Transverse colon (tissue), 4 donors: Measurements from ENCODE around the gene FAU. TPM values are rescaled to one million over a fixed set of nuclear protein-coding genes. Genes with fewer than 3 reads are reported as not detected.

Experiments
- DNase-seq: peaks from one replicate; pipeline ENCODE4 v3.0.0-alpha.2; 2019
- H3K27ac ChIP-seq, 4 donors: fragments of 200-600 bp; sonication (generic); 2 replicates each; pipeline ENCODE4 v1.5.1; 2016 to 2018; ENCODE audit warnings: inconsistent platforms in 4 of 4
- H3K27me3 ChIP-seq: fragments of 200-600 bp; sonication (generic); 2 replicates; pipeline ENCODE4 v1.5.1; 2017; ENCODE audit warnings: inconsistent platforms
- H3K36me3 ChIP-seq, 4 donors: fragments of 200-600 bp; sonication (generic); 2 replicates each; pipeline ENCODE4 v1.5.1; 2017 to 2019; ENCODE audit warnings: inconsistent platforms in 4 of 4
- H3K4me1 ChIP-seq, 4 donors: fragments of 200-600 bp; sonication (generic); 2 replicates each; pipeline ENCODE4 v1.5.1; 2017 to 2020; ENCODE audit warnings: inconsistent platforms in 4 of 4
- H3K4me3 ChIP-seq, 4 donors: fragments of 200-600 bp; sonication (generic); 1 replicate in 1 of 4; 2 replicates in 3 of 4; pipeline versions ENCODE4 v1.5.1 to v1.6.1; 2017 to 2019; ENCODE audit warnings: inconsistent platforms in 4 of 4
- H3K9me3 ChIP-seq, 2 donors: fragments of 200-600 bp; sonication (generic); 2 replicates each; pipeline ENCODE4 v1.5.1; 2017 to 2019; ENCODE audit warnings: inconsistent platforms in 2 of 2
- EP300 ChIP-seq: sonication (generic); formaldehyde crosslinking; IDR thresholded peaks from one replicate; pipeline ENCODE4 v1.6.1; 2017; ENCODE audit warnings: antibody characterized with exemption, low read depth
- POLR2A ChIP-seq: fragments of 450-650 bp; IDR thresholded peaks from one replicate; pipeline ENCODE4 v1.6.1; 2016; ENCODE audit warnings: antibody characterized with exemption, mild to moderate bottlenecking, moderate library complexity
- POLR2AphosphoS5 ChIP-seq, 3 donors: sonication (generic); formaldehyde crosslinking; IDR thresholded peaks; one replicate each; pipeline ENCODE4 v1.6.1; 2016; ENCODE audit warnings: antibody characterized with exemption in 3 of 3
- WGBS, 2 donors: methylation state at CpG; one replicate each; pipeline ENCODE4 v1.1.5; 2018; ENCODE audit warnings: low coverage in 1 of 2; 5-methylcytosine and 5-hydroxymethylcytosine counted together
- in situ Hi-C, 4 donors: fragments of 200-750 bp; cut with MboI; loops; one replicate each; pipeline versions ENCODE4 v1.15.0 to v1.15.1; 2017; ENCODE audit warnings: low sequenced_read_pairs in 3 of 4, low pct_ligation_motif_present in 1 of 4, low pct_unique_long_range_greater_than_20kb in 1 of 4
- intact Hi-C: fragments of 100-400 bp; cut with DNase I; formaldehyde crosslinking; loops from one replicate; pipeline ENCODE4 v1.15.1; 2023; ENCODE audit warnings: low total_unique reads
- total RNA-seq, 4 donors: library from RNA; depleted of rRNA; stranded (reverse); fragments of >200 nt; gene quantifications; one replicate each; pipeline ENCODE4 v1.1.0, GENCODE V29; 2016
- TF ChIP-seq, protein P1 (sequence below), 5 experiments: fragments of 200-600 bp in 3 of 5; fragments of 450-650 bp in 2 of 5; sonication (generic) in 3 of 5; IDR thresholded peaks; 1 replicate in 2 of 5; 2 replicates in 3 of 5; pipeline ENCODE4 v1.5.1; 2016 to 2017; ENCODE audit warnings: antibody characterized with exemption in 5 of 5, inconsistent platforms in 3 of 5, mild to moderate bottlenecking in 2 of 5, moderate library complexity in 1 of 5

Gene FAU
- total RNA-seq, 4 donors from 2014 or later, result 594 to 986 (median 662) TPM

DNA sequence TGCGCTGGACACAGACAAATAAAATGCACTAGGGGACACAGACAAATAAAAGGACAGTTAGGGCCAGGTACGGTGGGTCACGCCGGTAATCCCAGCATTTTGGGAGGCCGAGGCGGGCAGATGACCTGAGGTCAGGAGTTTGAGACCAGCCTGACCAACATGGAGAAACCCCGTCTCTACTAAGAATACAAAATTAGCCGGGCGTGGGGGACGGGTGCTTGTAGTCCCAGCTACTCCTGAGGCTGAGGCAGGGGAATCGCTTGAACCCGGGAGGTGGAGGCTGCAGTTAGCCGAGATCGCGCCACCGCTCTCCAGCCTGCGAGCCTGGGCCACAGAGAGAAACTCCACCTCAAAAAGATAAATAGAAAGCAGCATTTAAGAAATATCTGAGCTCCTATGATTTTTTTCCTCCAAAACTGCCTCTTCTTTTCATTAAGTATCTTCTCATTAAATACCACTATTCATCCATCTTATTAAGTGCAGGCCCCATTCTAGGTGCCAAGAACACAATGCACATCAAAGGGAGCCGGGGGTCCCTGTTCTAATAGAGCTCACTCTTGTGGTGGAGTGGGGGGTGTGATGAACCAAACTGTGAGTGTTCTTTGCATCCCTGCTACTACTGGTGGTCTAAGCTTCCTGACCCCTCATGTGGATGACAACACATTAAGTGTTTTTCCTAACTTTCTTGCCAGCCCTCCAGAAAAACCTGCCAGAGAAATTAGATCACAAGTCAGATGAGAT, 3.7 kb downstream of the FAU start:
- in situ Hi-C loops (no loop called here), intact Hi-C loops (loop anchor here (5.0 kb wide), 1 partner anchor 91 kb away; the partner anchor contains the start of gene SNX15)
- no peaks in the 10 kb centered on the region for H3K27me3 ChIP-seq
- peak overlapping the region; percentile 58 to 94 (median 70) for H3K27ac ChIP-seq
- WGBS, 2 donors, result 67 to 80% methylated on average over 10 to 18 of the region's 18 CpGs
- peaks cover 26 to 48% (median 34%) of the 10 kb centered on the region in 4 donors for H3K4me1 ChIP-seq
- H3K36me3 ChIP-seq, result peaks cover 0 to 21% (median 5%) of the 10 kb centered on the region in 4 donors
- H3K9me3 ChIP-seq, result no peaks in the 10 kb centered on the region
- H3K4me3 ChIP-seq, result no peak overlapping the region
- no peak for TF ChIP-seq POLR2AphosphoS5 (IDR thresholded peaks at IDR 0.05)
- TF ChIP-seq, protein P1, sequence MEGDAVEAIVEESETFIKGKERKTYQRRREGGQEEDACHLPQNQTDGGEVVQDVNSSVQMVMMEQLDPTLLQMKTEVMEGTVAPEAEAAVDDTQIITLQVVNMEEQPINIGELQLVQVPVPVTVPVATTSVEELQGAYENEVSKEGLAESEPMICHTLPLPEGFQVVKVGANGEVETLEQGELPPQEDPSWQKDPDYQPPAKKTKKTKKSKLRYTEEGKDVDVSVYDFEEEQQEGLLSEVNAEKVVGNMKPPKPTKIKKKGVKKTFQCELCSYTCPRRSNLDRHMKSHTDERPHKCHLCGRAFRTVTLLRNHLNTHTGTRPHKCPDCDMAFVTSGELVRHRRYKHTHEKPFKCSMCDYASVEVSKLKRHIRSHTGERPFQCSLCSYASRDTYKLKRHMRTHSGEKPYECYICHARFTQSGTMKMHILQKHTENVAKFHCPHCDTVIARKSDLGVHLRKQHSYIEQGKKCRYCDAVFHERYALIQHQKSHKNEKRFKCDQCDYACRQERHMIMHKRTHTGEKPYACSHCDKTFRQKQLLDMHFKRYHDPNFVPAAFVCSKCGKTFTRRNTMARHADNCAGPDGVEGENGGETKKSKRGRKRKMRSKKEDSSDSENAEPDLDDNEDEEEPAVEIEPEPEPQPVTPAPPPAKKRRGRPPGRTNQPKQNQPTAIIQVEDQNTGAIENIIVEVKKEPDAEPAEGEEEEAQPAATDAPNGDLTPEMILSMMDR (IDR thresholded peaks at IDR 0.05), result no peak
- no peak for TF ChIP-seq EP300
- TF ChIP-seq POLR2A, result no peak
- DNase-seq, result no peak

DNA sequence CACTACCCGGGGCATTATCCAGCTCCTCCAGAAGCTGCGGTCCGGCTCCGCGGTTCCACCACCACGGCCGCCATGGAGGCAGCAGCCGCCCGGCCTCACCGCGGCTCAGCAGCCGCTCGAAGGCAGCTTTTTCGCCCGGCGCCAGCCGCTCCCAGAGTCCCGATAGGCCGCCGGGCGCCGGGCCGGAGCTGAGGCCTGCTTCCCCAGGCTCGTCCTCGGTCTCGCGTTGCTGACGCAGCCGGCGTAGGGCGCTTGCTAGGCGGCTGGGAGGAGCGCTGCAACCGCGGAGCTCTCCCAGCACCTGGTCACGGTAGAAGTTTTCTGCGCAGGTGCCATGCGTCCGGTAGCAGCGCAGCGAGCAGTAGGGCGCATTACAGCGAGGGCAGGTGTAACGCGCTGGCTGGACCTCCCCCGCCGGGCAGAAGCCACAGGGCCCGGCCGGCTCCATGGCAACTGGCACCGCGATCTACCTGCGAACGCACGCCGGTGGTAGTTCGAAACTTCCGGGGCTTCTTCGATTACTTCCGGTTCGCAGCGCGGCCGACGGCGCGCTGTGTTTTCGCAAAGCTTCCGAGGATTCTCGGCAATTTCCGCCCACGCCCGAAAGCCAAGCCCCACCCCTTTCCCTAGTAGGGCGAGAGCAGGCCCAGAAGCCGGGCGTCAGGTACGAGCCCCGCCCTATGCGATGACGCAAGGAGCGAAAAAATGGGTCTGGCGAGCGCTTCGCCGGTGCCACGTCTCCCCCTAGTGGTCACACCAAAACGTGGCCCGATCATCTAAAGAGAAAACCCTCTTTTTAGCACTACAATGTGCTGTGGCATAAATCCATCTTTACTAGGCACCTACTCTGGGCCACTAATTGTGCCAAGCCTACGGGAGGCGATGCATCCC, 4.5 kb downstream of the FAU start, which contains the start of gene ZNHIT2:
TSS of gene ZNHIT2 (minus strand) at position 496 of the 891 bp plus-strand sequence. CDS start at position 448, 48 bp downstream.
- DNase-seq, result peak; percentile 100
- in situ Hi-C loops, result no loop called here
- TF ChIP-seq EP300, result no peak
- TF ChIP-seq POLR2AphosphoS5 (IDR thresholded peaks at IDR 0.05), result peak; percentile 67 to 88 (median 88)
- TF ChIP-seq, protein P1 (IDR thresholded peaks at IDR 0.05), result peak; percentile 86 to 99 (median 94)
- peak; percentile 73 for TF ChIP-seq POLR2A
- no peaks in the 10 kb centered on the region for H3K9me3 ChIP-seq
- peak within 1 kb of the TSS; percentile 61 to 86 (median 81) for H3K4me3 ChIP-seq
- H3K36me3 ChIP-seq, result peaks cover 0 to 21% (median 5%) of the 10 kb centered on the region in 4 donors
- 0 to 1% methylated on average over 2 to 38 of the region's 89 CpGs for WGBS, 2 donors
- intact Hi-C loops, result loop anchor here (5.0 kb wide), 1 partner anchor 90 kb away; the partner anchor contains the start of gene SNX15
- peaks cover 26 to 48% (median 34%) of the 10 kb centered on the region in 4 donors for H3K4me1 ChIP-seq
- H3K27ac ChIP-seq, result peak within 1 kb of the TSS; percentile 86 to 94 (median 92)
- H3K27me3 ChIP-seq, result no peaks in the 10 kb centered on the region

DNA sequence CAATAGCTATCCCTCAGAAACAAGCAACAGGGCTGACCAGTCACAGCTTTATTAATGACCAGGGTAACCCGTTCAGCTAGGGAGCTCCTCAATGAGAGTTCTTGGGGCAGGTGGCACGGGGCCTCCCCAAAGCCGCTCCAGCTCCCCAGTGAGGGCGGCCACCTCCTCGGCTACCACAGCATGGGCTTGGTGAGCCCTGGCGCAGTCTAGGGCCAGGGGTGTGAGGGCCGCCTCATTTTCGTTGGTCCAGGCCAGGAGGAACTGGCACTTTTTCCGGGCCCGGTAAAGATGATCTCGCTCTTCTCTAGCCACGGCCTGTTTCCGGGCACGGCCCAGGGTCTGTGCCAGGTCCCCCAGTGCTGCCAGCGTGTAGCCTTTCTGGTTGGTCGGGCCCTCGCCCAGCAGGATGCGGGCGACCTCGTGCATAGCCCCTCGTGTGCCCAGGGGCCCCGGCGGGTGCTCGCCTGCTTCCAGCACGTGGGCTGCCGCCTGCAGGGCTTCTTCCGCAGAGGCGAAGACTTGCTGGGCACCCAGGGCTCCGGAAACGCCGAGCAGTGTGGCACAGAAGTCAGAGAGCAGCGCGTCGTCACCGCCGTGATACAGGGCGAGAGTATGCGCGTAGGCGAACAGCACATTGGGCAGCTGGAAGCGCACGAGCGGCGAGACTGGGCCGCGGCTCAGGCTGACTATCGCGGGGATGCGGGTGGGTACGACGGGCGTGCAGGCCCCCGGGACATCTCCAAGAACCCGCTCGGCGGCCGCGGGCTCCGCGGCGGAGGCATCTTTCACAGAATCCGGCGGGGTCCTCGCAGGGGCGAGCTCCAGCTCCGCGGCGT, 5.3 kb downstream of the FAU start:
- H3K4me1 ChIP-seq, result peaks cover 26 to 55% (median 41%) of the 10 kb centered on the region in 4 donors
- no peaks in the 10 kb centered on the region for H3K9me3 ChIP-seq
- H3K27me3 ChIP-seq, result no peaks in the 10 kb centered on the region
- intact Hi-C loops, result loop anchor here (5.0 kb wide), 1 partner anchor 89 kb away; the partner anchor contains the start of gene SNX15
- peak overlapping the region; percentile 61 to 86 (median 81) for H3K4me3 ChIP-seq
- no peak for DNase-seq
- TF ChIP-seq POLR2AphosphoS5 (IDR thresholded peaks at IDR 0.05), result peak in 1 of 3 donors; percentile 19
- TF ChIP-seq, protein P1 (IDR thresholded peaks at IDR 0.05), result no peak
- peaks cover 0 to 21% (median 5%) of the 10 kb centered on the region in 4 donors for H3K36me3 ChIP-seq
- 19% methylated on average over 49 of the region's 68 CpGs; no CpG with 5 or more reads in 1 of the 2 donors for WGBS, 2 donors
- peak overlapping the region; percentile 86 to 94 (median 92) for H3K27ac ChIP-seq
- in situ Hi-C loops, result no loop called here
